ENCODE measurements around the gene NUP210L. TPM values are rescaled to one million over a fixed set of nuclear protein-coding genes. Genes with fewer than 3 reads are reported as not detected.
"Not testable (repeated sequence)": the region's sequence is repeated elsewhere in the genome, so short reads cannot be mapped to it uniquely, and the experiment has no call there.

NUP210L gene
- total RNA-seq, 1 donor from 2014 or later = 0.05 TPM

DNA sequence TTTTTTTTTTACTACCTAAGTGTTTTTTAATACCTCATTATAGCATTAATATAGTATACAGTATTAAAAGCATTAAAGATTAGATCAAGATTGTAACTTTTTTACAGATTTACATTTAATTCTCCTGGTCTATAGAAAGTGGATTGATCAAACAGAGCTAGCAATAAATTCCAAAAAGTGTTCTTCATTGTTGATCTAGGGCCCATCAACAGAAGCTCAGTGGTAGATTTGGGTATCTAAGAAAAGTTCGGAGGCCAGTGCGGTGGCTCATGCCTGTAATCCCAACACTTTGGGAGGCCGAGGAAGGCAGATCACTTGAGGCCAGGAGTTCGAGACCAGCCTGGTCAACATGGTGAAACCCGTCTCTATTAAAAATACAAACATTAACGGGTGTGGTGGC is 12.5 kb downstream of the NUP210L start:
- Mint-ChIP-seq H3K36me3 (ENCODE audit: insufficient read depth) (no peaks in the 10 kb centered on the region), H3K4me1 (ENCODE audit: low read depth) (no peaks in the 10 kb centered on the region), H3K9me3 (ENCODE audit: low read depth) (no peaks in the 10 kb centered on the region), H3K27ac (no peak overlapping the region), H3K27me3 (no peaks in the 10 kb centered on the region), H3K4me3 (ENCODE audit: low read depth) (no peak overlapping the region)
- DNase-seq (ENCODE audit: low spot score, unreplicated experiment) = no peak
- TF ChIP-seq, protein P1, sequence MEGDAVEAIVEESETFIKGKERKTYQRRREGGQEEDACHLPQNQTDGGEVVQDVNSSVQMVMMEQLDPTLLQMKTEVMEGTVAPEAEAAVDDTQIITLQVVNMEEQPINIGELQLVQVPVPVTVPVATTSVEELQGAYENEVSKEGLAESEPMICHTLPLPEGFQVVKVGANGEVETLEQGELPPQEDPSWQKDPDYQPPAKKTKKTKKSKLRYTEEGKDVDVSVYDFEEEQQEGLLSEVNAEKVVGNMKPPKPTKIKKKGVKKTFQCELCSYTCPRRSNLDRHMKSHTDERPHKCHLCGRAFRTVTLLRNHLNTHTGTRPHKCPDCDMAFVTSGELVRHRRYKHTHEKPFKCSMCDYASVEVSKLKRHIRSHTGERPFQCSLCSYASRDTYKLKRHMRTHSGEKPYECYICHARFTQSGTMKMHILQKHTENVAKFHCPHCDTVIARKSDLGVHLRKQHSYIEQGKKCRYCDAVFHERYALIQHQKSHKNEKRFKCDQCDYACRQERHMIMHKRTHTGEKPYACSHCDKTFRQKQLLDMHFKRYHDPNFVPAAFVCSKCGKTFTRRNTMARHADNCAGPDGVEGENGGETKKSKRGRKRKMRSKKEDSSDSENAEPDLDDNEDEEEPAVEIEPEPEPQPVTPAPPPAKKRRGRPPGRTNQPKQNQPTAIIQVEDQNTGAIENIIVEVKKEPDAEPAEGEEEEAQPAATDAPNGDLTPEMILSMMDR (IDR thresholded peaks at IDR 0.05; ENCODE audit: unreplicated experiment) = no peak

DNA sequence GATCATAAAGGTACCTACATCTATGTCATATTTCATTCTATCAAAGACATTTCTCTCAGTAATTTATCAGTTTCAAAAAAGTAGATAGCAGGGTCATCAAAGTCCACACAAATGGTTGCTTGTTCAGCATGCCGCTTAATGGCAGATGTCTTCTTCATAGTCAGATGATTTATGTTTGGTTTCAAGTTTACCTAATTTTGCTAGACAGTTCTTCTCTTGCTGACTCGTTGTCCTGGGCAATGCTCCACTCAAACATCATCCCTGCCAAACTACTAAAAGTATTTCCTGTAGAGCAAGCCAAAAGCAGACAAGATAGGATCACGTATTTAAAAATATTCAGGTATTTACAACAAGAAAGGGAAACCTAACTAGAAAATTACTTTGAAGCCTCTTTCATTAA is 13.6 kb downstream of the NUP210L start:
- TF ChIP-seq, protein P1 (IDR thresholded peaks at IDR 0.05; ENCODE audit: unreplicated experiment) = no peak
- no peak overlapping the region for H3K27ac Mint-ChIP-seq

GRCh38 chr1:154137888-154138287 is 17.0 kb downstream of the NUP210L start:
- TF ChIP-seq, protein P1 (IDR thresholded peaks at IDR 0.05; ENCODE audit: unreplicated experiment) = no peak
- no peak overlapping the region for H3K27ac Mint-ChIP-seq
- H3K27me3 Mint-ChIP-seq = no peaks in the 10 kb centered on the region
- DNase-seq (ENCODE audit: low spot score, unreplicated experiment) = no peak
- H3K4me3 Mint-ChIP-seq (ENCODE audit: low read depth) = no peak overlapping the region
- H3K4me1 Mint-ChIP-seq (ENCODE audit: low read depth) = no peaks in the 10 kb centered on the region
- no peaks in the 10 kb centered on the region for H3K9me3 Mint-ChIP-seq (ENCODE audit: low read depth)
- no peaks in the 10 kb centered on the region for H3K36me3 Mint-ChIP-seq (ENCODE audit: insufficient read depth)

More for the DNA sequence above, 13.6 kb downstream of the NUP210L start:
- no peaks in the 10 kb centered on the region for H3K27me3 Mint-ChIP-seq
- H3K4me1 Mint-ChIP-seq (ENCODE audit: low read depth) = no peaks in the 10 kb centered on the region
- H3K36me3 Mint-ChIP-seq (ENCODE audit: insufficient read depth) = no peaks in the 10 kb centered on the region
- H3K4me3 Mint-ChIP-seq (ENCODE audit: low read depth) = no peak overlapping the region
- DNase-seq (ENCODE audit: low spot score, unreplicated experiment) = no peak
- no peaks in the 10 kb centered on the region for H3K9me3 Mint-ChIP-seq (ENCODE audit: low read depth)

- Mint-ChIP-seq H3K9me3 (ENCODE audit: low read depth) (no peaks in the 10 kb centered on the region), H3K36me3 (ENCODE audit: insufficient read depth) (no peaks in the 10 kb centered on the region), H3K4me3 (ENCODE audit: low read depth) (no peak overlapping the region), H3K27me3 (no peaks in the 10 kb centered on the region), H3K4me1 (ENCODE audit: low read depth) (no peaks in the 10 kb centered on the region), H3K27ac (no peak overlapping the region)
- DNase-seq (ENCODE audit: low spot score, unreplicated experiment) = no peak
- TF ChIP-seq, protein P1 (IDR thresholded peaks at IDR 0.05; ENCODE audit: unreplicated experiment) = no peak
Measured at GRCh38 chr1:154133256-154133655, 21.6 kb downstream of the NUP210L start.

- Mint-ChIP-seq H3K27ac (no peak overlapping the region), H3K4me1 (ENCODE audit: low read depth) (no peaks in the 10 kb centered on the region), H3K9me3 (ENCODE audit: low read depth) (no peaks in the 10 kb centered on the region), H3K27me3 (no peaks in the 10 kb centered on the region), H3K4me3 (ENCODE audit: low read depth) (no peak overlapping the region), H3K36me3 (ENCODE audit: insufficient read depth) (no peaks in the 10 kb centered on the region)
- no peak for DNase-seq (ENCODE audit: low spot score, unreplicated experiment)
- TF ChIP-seq, protein P1 (IDR thresholded peaks at IDR 0.05; ENCODE audit: unreplicated experiment) = no peak
Measured at GRCh38 chr1:154129391-154129970, 25.4 kb downstream of the NUP210L start.

GRCh38 chr1:154123205-154123604 is 31.7 kb downstream of the NUP210L start:
- not testable (repeated sequence) for H3K9me3 Mint-ChIP-seq (ENCODE audit: low read depth); H3K4me3 Mint-ChIP-seq (ENCODE audit: low read depth); DNase-seq (ENCODE audit: low spot score, unreplicated experiment); H3K27ac Mint-ChIP-seq; H3K36me3 Mint-ChIP-seq (ENCODE audit: insufficient read depth); H3K4me1 Mint-ChIP-seq (ENCODE audit: low read depth); H3K27me3 Mint-ChIP-seq
